Prostate gland (tissue), 2 donors: ENCODE results near the gene TM4SF4. TPM values are rescaled to one million over a fixed set of nuclear protein-coding genes. Genes with fewer than 3 reads are reported as not detected.
"Not testable (repeated sequence)": the region's sequence is repeated elsewhere in the genome, so short reads cannot be mapped to it uniquely, and the experiment has no call there.

Source experiments
- DNase-seq: peaks from one replicate; pipeline ENCODE4 v3.0.0-alpha.2; 2019; ENCODE audit warnings: low spot score
- H3K27ac ChIP-seq, 2 donors: fragments of 200-600 bp; sonication (generic); 2 replicates each; pipeline ENCODE4 v1.5.1; 2017 to 2019
- H3K27me3 ChIP-seq: fragments of 200-600 bp; sonication (generic); replicated peaks from 2 replicates; pipeline ENCODE4 v1.5.1; 2019; ENCODE audit not compliant: insufficient read depth
- H3K36me3 ChIP-seq, 2 donors: fragments of 200-600 bp; sonication (generic); 1 replicate in 1 of 2; 2 replicates in 1 of 2; pipeline versions ENCODE4 v1.5.1 to v1.8.1; 2017 to 2019
- H3K4me1 ChIP-seq: fragments of 200-600 bp; sonication (generic); replicated peaks from 2 replicates; pipeline ENCODE4 v1.5.1; 2019
- H3K4me3 ChIP-seq, 2 donors: fragments of 200-600 bp; sonication (generic); 2 replicates each; pipeline ENCODE4 v1.5.1; 2017 to 2019
- H3K9me3 ChIP-seq: fragments of 200-600 bp; sonication (generic); 2 replicates; pipeline ENCODE4 v1.5.1; 2017
- POLR2A ChIP-seq: fragments of 450-650 bp; IDR thresholded peaks from one replicate; pipeline ENCODE4 v1.6.1; 2016; ENCODE audit warnings: antibody characterized with exemption, mild to moderate bottlenecking
- POLR2AphosphoS5 ChIP-seq: sonication (generic); formaldehyde crosslinking; IDR thresholded peaks from one replicate; pipeline ENCODE4 v1.6.1; 2017; ENCODE audit warnings: antibody characterized with exemption
- WGBS: methylation state at CpG from one replicate; pipeline ENCODE4 v1.1.5; 2018; 5-methylcytosine and 5-hydroxymethylcytosine counted together
- intact Hi-C: fragments of 100-400 bp; cut with DNase I; formaldehyde crosslinking; loops from one replicate; pipeline ENCODE4 v1.14.2; 2022
- total RNA-seq, 2 donors: library from RNA; depleted of rRNA; stranded (reverse); fragments of >200 nt; gene quantifications; one replicate each; pipeline ENCODE4 v1.1.0, GENCODE V29; 2016
- TF ChIP-seq, protein P1 (sequence below), 4 experiments: fragments of 200-600 bp in 2 of 4; fragments of 450-650 bp in 2 of 4; sonication (generic) in 2 of 4; IDR thresholded peaks; 1 replicate in 3 of 4; 2 replicates in 1 of 4; pipeline ENCODE4 v1.5.1; 2016 to 2019; ENCODE audit warnings: antibody characterized with exemption in 4 of 4, mild to moderate bottlenecking in 2 of 4, moderate library complexity in 2 of 4

TM4SF4 gene
- total RNA-seq, 2 donors from 2014 or later, result not detected

DNA sequence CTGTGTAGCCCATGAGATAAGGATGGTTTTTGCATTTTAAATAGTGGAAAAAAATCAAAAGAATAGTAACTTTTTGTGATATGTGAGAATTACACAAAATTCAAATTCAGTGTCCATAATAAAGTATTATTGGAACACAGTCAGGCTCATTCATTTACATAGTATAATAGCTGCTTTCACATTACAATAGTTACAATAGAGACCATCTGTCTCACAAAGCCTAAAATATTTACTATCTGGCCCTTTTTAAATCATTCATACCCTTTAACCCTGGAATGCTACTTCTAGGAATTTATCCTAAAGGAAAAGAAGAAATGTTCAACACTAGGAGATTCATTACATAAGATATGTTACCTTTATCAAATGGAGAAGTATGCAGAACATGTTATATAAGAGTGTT is 35.5 kb upstream of the TM4SF4 start:
- TF ChIP-seq POLR2A (no peak), POLR2AphosphoS5 (no peak)
- TF ChIP-seq, protein P1, sequence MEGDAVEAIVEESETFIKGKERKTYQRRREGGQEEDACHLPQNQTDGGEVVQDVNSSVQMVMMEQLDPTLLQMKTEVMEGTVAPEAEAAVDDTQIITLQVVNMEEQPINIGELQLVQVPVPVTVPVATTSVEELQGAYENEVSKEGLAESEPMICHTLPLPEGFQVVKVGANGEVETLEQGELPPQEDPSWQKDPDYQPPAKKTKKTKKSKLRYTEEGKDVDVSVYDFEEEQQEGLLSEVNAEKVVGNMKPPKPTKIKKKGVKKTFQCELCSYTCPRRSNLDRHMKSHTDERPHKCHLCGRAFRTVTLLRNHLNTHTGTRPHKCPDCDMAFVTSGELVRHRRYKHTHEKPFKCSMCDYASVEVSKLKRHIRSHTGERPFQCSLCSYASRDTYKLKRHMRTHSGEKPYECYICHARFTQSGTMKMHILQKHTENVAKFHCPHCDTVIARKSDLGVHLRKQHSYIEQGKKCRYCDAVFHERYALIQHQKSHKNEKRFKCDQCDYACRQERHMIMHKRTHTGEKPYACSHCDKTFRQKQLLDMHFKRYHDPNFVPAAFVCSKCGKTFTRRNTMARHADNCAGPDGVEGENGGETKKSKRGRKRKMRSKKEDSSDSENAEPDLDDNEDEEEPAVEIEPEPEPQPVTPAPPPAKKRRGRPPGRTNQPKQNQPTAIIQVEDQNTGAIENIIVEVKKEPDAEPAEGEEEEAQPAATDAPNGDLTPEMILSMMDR (IDR thresholded peaks at IDR 0.05), result no peak

GRCh38 chr3:149441642-149442041 is 32.9 kb upstream of the TM4SF4 start:
- H3K27me3 ChIP-seq, result no peaks in the 10 kb centered on the region
- no peaks in the 10 kb centered on the region for H3K4me1 ChIP-seq
- TF ChIP-seq, protein P1 (IDR thresholded peaks at IDR 0.05), result no peak
- TF ChIP-seq POLR2A, result no peak
- no peak for TF ChIP-seq POLR2AphosphoS5
- no peaks in the 10 kb centered on the region for H3K9me3 ChIP-seq
- no peaks in the 10 kb centered on the region for H3K36me3 ChIP-seq
- no peak overlapping the region for H3K4me3 ChIP-seq
- no peak overlapping the region for H3K27ac ChIP-seq
- intact Hi-C loops, result no loop called here
- 89% methylated on average over 1 of the region's 1 CpG for WGBS
- DNase-seq, result no peak

More for the DNA sequence above, 35.5 kb upstream of the TM4SF4 start:
- no peaks in the 10 kb centered on the region for H3K9me3 ChIP-seq
- H3K36me3 ChIP-seq, result no peaks in the 10 kb centered on the region
- H3K27me3 ChIP-seq, result no peaks in the 10 kb centered on the region
- H3K4me3 ChIP-seq, result no peak overlapping the region
- intact Hi-C loops, result no loop called here
- DNase-seq, result no peak
- no peaks in the 10 kb centered on the region for H3K4me1 ChIP-seq
- no peak overlapping the region for H3K27ac ChIP-seq

GRCh38 chr3:149442043-149442442 is 32.5 kb upstream of the TM4SF4 start:
- intact Hi-C loops, result no loop called here
- no peak for DNase-seq
- Histone ChIP-seq H3K9me3 (no peaks in the 10 kb centered on the region), H3K4me3 (no peak overlapping the region), H3K4me1 (no peaks in the 10 kb centered on the region), H3K27me3 (no peaks in the 10 kb centered on the region), H3K27ac (no peak overlapping the region), H3K36me3 (no peaks in the 10 kb centered on the region)
- no peak for TF ChIP-seq POLR2AphosphoS5
- TF ChIP-seq POLR2A, result no peak
- TF ChIP-seq, protein P1 (IDR thresholded peaks at IDR 0.05), result no peak
- 48% methylated on average over 1 of the region's 1 CpG for WGBS

DNA sequence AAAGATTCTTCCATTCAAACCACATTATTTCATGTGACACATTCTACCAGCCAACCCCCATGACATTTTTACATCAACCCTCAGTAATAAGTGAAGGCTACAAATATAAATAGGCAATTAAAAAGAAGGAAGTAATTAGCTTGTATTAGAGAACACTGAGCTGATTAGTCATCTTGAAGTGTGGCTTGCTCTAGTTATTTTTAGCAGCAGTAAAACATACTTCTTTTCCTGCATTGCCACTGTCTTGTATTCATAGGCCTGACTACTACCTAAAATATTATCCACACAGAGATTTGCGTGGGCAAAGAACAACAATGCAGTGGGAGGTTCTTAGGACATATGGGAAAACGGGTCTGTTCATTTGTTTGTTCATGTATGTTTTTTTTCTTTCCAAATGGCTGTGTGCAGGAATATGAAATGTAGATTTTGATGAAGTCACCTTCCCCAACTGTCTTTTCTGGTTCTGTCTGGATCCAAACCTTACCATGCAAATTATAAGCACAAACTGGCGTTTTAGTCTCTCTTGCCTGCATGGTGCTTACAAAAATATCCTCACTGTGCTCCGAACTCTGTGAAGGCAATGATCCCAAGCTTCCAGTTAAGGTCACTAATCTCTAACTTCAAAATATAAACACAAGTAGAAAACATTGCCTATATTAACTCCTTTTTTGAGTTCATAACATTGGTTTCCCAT is 31.5 kb upstream of the TM4SF4 start:
- no peaks in the 10 kb centered on the region for H3K36me3 ChIP-seq
- no peak overlapping the region for H3K27ac ChIP-seq
- 64% methylated on average over 4 of the region's 4 CpGs for WGBS
- no peaks in the 10 kb centered on the region for H3K4me1 ChIP-seq
- H3K27me3 ChIP-seq, result no peaks in the 10 kb centered on the region
- no peaks in the 10 kb centered on the region for H3K9me3 ChIP-seq
- no peak for DNase-seq
- TF ChIP-seq POLR2AphosphoS5 (no peak), POLR2A (no peak)
- TF ChIP-seq, protein P1 (IDR thresholded peaks at IDR 0.05), result no peak
- no peak overlapping the region for H3K4me3 ChIP-seq
- intact Hi-C loops, result no loop called here

DNA sequence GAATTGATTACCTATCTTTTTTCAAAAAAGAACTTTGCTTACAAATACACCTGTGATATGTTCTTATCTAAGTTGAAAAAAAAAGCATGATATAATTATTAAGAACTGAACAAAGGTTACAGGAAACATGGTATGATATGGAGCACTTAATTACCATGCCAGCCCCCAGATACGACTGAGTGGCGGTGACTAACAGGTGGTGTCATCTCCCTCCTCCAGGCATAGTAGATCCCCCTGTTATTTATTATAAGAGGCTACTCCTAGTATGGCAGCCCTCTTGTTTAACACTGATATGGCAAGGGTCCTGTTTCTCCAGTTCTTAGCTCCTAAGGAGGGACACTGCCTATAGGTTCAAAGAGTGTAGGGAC is 31.0 kb upstream of the TM4SF4 start:
- Histone ChIP-seq H3K4me3 (no peak overlapping the region), H3K9me3 (no peaks in the 10 kb centered on the region), H3K27me3 (no peaks in the 10 kb centered on the region), H3K4me1 (no peaks in the 10 kb centered on the region), H3K27ac (no peak overlapping the region), H3K36me3 (no peaks in the 10 kb centered on the region)
- DNase-seq, result no peak
- WGBS, result 96% methylated on average over 2 of the region's 2 CpGs
- intact Hi-C loops, result no loop called here
- TF ChIP-seq, protein P1 (IDR thresholded peaks at IDR 0.05), result no peak
- no peak for TF ChIP-seq POLR2AphosphoS5
- no peak for TF ChIP-seq POLR2A

GRCh38 chr3:149444867-149445266 is 29.6 kb upstream of the TM4SF4 start:
- intact Hi-C loops, H3K27me3 ChIP-seq, DNase-seq, H3K27ac ChIP-seq, H3K9me3 ChIP-seq, H3K4me3 ChIP-seq, H3K4me1 ChIP-seq, H3K36me3 ChIP-seq: not testable (repeated sequence)
- 96% methylated on average over 5 of the region's 26 CpGs for WGBS
